ENCODE data around the gene NFE2L2.

NFE2L2 gene

GRCh38 chr2:177275040-177275742 is 10.7 kb upstream of the NFE2L2 start:
- Histone ChIP-seq H3K9me3 (no peaks in the 10 kb centered on the region), H3K4me1 (no peaks in the 10 kb centered on the region), H3K27me3 (no peaks in the 10 kb centered on the region), H3K36me3 (no peaks in the 10 kb centered on the region), H3K4me3 (ENCODE audit: low read depth, low read length) (no peak overlapping the region)
- no peak for DNase-seq
- no peak for TF ChIP-seq CTCF (IDR thresholded peaks at IDR 0.05; ENCODE audit: low read depth, low read length)

- H3K4me3 ChIP-seq (ENCODE audit: low read depth, low read length): no peak overlapping the region
- no peaks in the 10 kb centered on the region for H3K9me3 ChIP-seq
Measured at GRCh38 chr2:177273408-177273807, 8.9 kb upstream of the NFE2L2 start.

GRCh38 chr2:177272765-177273164 is 8.2 kb upstream of the NFE2L2 start:
- no peak for DNase-seq
- no peak for TF ChIP-seq CTCF (IDR thresholded peaks at IDR 0.05; ENCODE audit: low read depth, low read length)
- H3K4me3 ChIP-seq (ENCODE audit: low read depth, low read length): no peak overlapping the region

More at GRCh38 chr2:177273408-177273807, 8.9 kb upstream of the NFE2L2 start:
- TF ChIP-seq CTCF (IDR thresholded peaks at IDR 0.05; ENCODE audit: low read depth, low read length): no peak
- Histone ChIP-seq H3K36me3 (no peaks in the 10 kb centered on the region), H3K27me3 (no peaks in the 10 kb centered on the region), H3K4me1 (no peaks in the 10 kb centered on the region)
- no peak for DNase-seq

GRCh38 chr2:177271981-177272666 is 7.6 kb upstream of the NFE2L2 start:
- no peaks in the 10 kb centered on the region for H3K4me1 ChIP-seq
- H3K9me3 ChIP-seq: no peaks in the 10 kb centered on the region
- TF ChIP-seq CTCF (IDR thresholded peaks at IDR 0.05; ENCODE audit: low read depth, low read length): no peak
- no peaks in the 10 kb centered on the region for H3K36me3 ChIP-seq
- DNase-seq: no peak
- no peak overlapping the region for H3K4me3 ChIP-seq (ENCODE audit: low read depth, low read length)
- H3K27me3 ChIP-seq: no peaks in the 10 kb centered on the region

More at GRCh38 chr2:177272765-177273164, 8.2 kb upstream of the NFE2L2 start:
- Histone ChIP-seq H3K4me1 (no peaks in the 10 kb centered on the region), H3K36me3 (no peaks in the 10 kb centered on the region), H3K9me3 (no peaks in the 10 kb centered on the region), H3K27me3 (no peaks in the 10 kb centered on the region)

- H3K9me3 ChIP-seq: no peaks in the 10 kb centered on the region
Measured at GRCh38 chr2:177270531-177270930, 6.0 kb upstream of the NFE2L2 start.

More at GRCh38 chr2:177270531-177270930, 6.0 kb upstream of the NFE2L2 start:
- no peak for TF ChIP-seq CTCF (IDR thresholded peaks at IDR 0.05; ENCODE audit: low read depth, low read length)
- Histone ChIP-seq H3K4me3 (ENCODE audit: low read depth, low read length) (no peak overlapping the region), H3K27me3 (no peaks in the 10 kb centered on the region), H3K36me3 (no peaks in the 10 kb centered on the region), H3K4me1 (peaks cover 4% of the 10 kb centered on the region; the same call in 1 of the 2 replicates)
- no peak for DNase-seq
